HepG2 (cell line): ENCODE measurements around the gene CLUH. TPM values are rescaled to one million over a fixed set of nuclear protein-coding genes. Genes with fewer than 3 reads are reported as not detected.
A peak's percentile ranks its signal among the peaks of the same experiment; 100 is the strongest.

ENCODE experiments used
- ATAC-seq: fragments of 200-7000 bp; cut with Tn5 transposase; 3 replicates; pipeline ENCODE4 v1.9.1; 2020; ENCODE audit warnings: mild to moderate bottlenecking, moderate library complexity
- BruUV-seq: library from RNA; stranded (reverse); fragments of 400-500 nt; replicated peaks from 2 replicates; lab custom pipeline; 2021; lab: Mats Ljungman, UMichigan
- CTCF ChIA-PET: fragments of 300-600 bp; formaldehyde crosslinking; extraction: SDS; loops from one replicate; lab custom pipeline; 2021; ENCODE audit warnings: low total read pairs, inconsistent platforms, low intra/inter-chr PET ratio; lab: Yijun Ruan, JAX
- POLR2A ChIA-PET: fragments of 350-600 bp; sonication (Branson Sonifier 250); formaldehyde crosslinking; loops from one replicate; lab custom pipeline; 2020; ENCODE audit warnings: antibody characterized with exemption, inconsistent platforms; lab: Yijun Ruan, JAX
- DNase-seq: peaks from one replicate; pipeline ENCODE4 v3.0.0-alpha.2; 2015; ENCODE audit warnings: low spot score
- FAIRE-seq: peaks from 3 replicates; lab custom pipeline; 2011; peaks lifted over from hg19 to GRCh38; lab: Jason Lieb, UNC
- H2AFZ ChIP-seq: one replicate; pipeline ENCODE4 v1.6.1; 2011; ENCODE audit warnings: low read length, inconsistent platforms
- H3K27ac ChIP-seq: fragments of 300-600 bp; 3 replicates; pipeline ENCODE4 v1.8.0; 2011; ENCODE audit warnings: mixed run types, mild to moderate bottlenecking, mixed read lengths, low read length, inconsistent platforms; ENCODE audit not compliant: insufficient read depth; ENCODE audit errors: extremely low read length
- H3K27me3 ChIP-seq, 2 experiments: fragments of 200-600 bp in 1 of 2; 2 replicates in 1 of 2; 3 replicates in 1 of 2; pipeline versions ENCODE4 v1.6.0 to v1.8.0; 2011; ENCODE audit warnings: low read length in 2 of 2, mild to moderate bottlenecking in 2 of 2, moderate library complexity in 2 of 2, inconsistent platforms in 1 of 2; ENCODE audit not compliant: insufficient read depth in 2 of 2, control insufficient read depth in 1 of 2
- H3K36me3 ChIP-seq, 2 experiments: fragments of 200-600 bp in 1 of 2; replicated peaks in 1 of 2; 2 replicates in 1 of 2; 3 replicates in 1 of 2; pipeline versions ENCODE4 v1.5.1 to v1.8.0; 2011; ENCODE audit warnings: low read length in 2 of 2, inconsistent platforms in 1 of 2; ENCODE audit not compliant: insufficient read depth in 2 of 2, control insufficient read depth in 1 of 2
- H3K4me1 ChIP-seq: 2 replicates; pipeline ENCODE4 v1.5.1; 2012; ENCODE audit warnings: low read length, inconsistent platforms; ENCODE audit not compliant: insufficient read depth
- H3K4me2 ChIP-seq: 2 replicates; pipeline ENCODE4 v1.6.0; 2011; ENCODE audit warnings: low read depth, low read length, inconsistent platforms
- H3K4me3 ChIP-seq, 3 experiments: fragments of 200-600 bp in 1 of 3; sonication (generic), shearing (Covaris generic) in 1 of 3; replicated peaks in 1 of 3; 2 replicates each; pipeline ENCODE4 v1.5.1; 2011 to 2016; ENCODE audit warnings: low read length in 3 of 3, inconsistent platforms in 2 of 3, low read depth in 2 of 3, mild to moderate bottlenecking in 2 of 3, control low read depth in 1 of 3, mixed read lengths in 1 of 3; ENCODE audit not compliant: insufficient read depth in 1 of 3
- H3K79me2 ChIP-seq: one replicate; pipeline ENCODE4 v1.6.1; 2011; ENCODE audit warnings: low read length, inconsistent platforms; ENCODE audit not compliant: insufficient read depth
- H3K9ac ChIP-seq: 2 replicates; pipeline ENCODE4 v1.6.0; 2011; ENCODE audit warnings: mild to moderate bottlenecking, low read depth, low read length, inconsistent platforms; ENCODE audit not compliant: insufficient read depth
- H3K9me3 ChIP-seq: 2 replicates; pipeline ENCODE4 v1.5.1; 2012; ENCODE audit warnings: mild to moderate bottlenecking, low read length
- H4K20me1 ChIP-seq: 2 replicates; pipeline ENCODE4 v1.6.0; 2011; ENCODE audit warnings: inconsistent platforms, mild to moderate bottlenecking, low read length, moderate library complexity; ENCODE audit not compliant: insufficient read depth
- CHD2 ChIP-seq: IDR thresholded peaks from 2 replicates; pipeline ENCODE4 v1.6.1; 2011; ENCODE audit warnings: low read depth, low read length, improper control_type of control experiment
- CREM ChIP-seq, 2 experiments: sonication (generic) in 1 of 2; formaldehyde crosslinking in 1 of 2; IDR thresholded peaks; 2 replicates each; pipeline versions ENCODE4 v1.4.0 to v1.6.1; 2016 to 2020; ENCODE audit warnings: antibody characterized with exemption in 1 of 2, mild to moderate bottlenecking in 1 of 2, missing genetic modification reagents in 1 of 2
- KDM6A ChIP-seq: IDR thresholded peaks from 2 replicates; pipeline ENCODE4 v1.6.1; 2016; ENCODE audit warnings: low read depth
- MEIS1 ChIP-seq: sonication (generic); formaldehyde crosslinking; IDR thresholded peaks from 2 replicates; pipeline ENCODE4 v1.9.0; 2021; ENCODE audit warnings: mild to moderate bottlenecking, missing genetic modification reagents, moderate library complexity, borderline replicate concordance
- MYPOP ChIP-seq: sonication (generic); formaldehyde crosslinking; IDR thresholded peaks from 2 replicates; pipeline ENCODE4 v1.8.1; 2023; ENCODE audit warnings: mild to moderate bottlenecking, moderate library complexity, missing genetic modification reagents
- PRPF4 ChIP-seq: fragments of 200-400 bp; formaldehyde crosslinking; IDR thresholded peaks from 2 replicates; pipeline ENCODE4 v1.6.1; 2016; ENCODE audit warnings: low read length, low read depth; ENCODE audit not compliant: poor library complexity, severe bottlenecking
- SALL1 ChIP-seq: sonication (generic); formaldehyde crosslinking; IDR thresholded peaks from 2 replicates; pipeline ENCODE4 v1.8.0; 2022; ENCODE audit warnings: mild to moderate bottlenecking, missing genetic modification reagents
- ZNF687 ChIP-seq: sonication (generic); formaldehyde crosslinking; IDR thresholded peaks from 2 replicates; pipeline ENCODE4 v1.5.1; 2020; ENCODE audit warnings: mild to moderate bottlenecking, missing genetic modification reagents, moderate library complexity
- WGBS: methylation state at CpG from one replicate; pipeline ENCODE4 v1.1.6; 2017; ENCODE audit warnings: low lambda C conversion rate; 5-methylcytosine and 5-hydroxymethylcytosine counted together
- in situ Hi-C: cut with HindIII; loops from 2 replicates; pipeline ENCODE4 v1.10.0; 2017; ENCODE audit warnings: low pct_unique_long_range_greater_than_20kb; ENCODE audit not compliant: extremely low pct_ligation_motif_present
- intact Hi-C: fragments of 100-400 bp; cut with micrococcal nuclease; formaldehyde crosslinking; loops from one replicate; pipeline ENCODE4 v1.10.0; 2022; ENCODE audit not compliant: unreplicated experiment
- polyA plus RNA-seq, 8 experiments: library from polyadenylated mRNA; depleted of rRNA in 3 of 8; stranded (reverse) in 7 of 8; unstranded in 1 of 8; fragments of >200 nt; fragmentation: Illumina TruSeq in 4 of 8; extraction: Trizol in 4 of 8; gene quantifications; 2 replicates each; pipeline versions ENCODE4 v1.2.1 to v1.2.3, GENCODE V29; 2011 to 2016; ENCODE audit warnings: low read depth in 4 of 8, missing spikeins in 1 of 8, mixed read lengths in 1 of 8; ENCODE audit not compliant: insufficient read depth in 1 of 8
- total RNA-seq, 5 experiments: library from RNA; depleted of rRNA; stranded (reverse); fragments of >200 nt; fragmentation: Illumina TruSeq; extraction: Trizol; gene quantifications; 2 replicates each; pipeline ENCODE4 v1.2.3, GENCODE V29; 2016; ENCODE audit warnings: low read depth in 1 of 5

CLUH gene
- total and polyA plus RNA-seq, 2 of the 13 experiments (the other 11 are each of a cell fraction or from before 2014, with no cell fraction given): 30.9 to 60.5 TPM

- H3K79me2 ChIP-seq: no peaks in the 10 kb centered on the region
- H3K36me3 ChIP-seq: no peaks in the 10 kb centered on the region
- in situ Hi-C loops (no loop called here), intact Hi-C loops (no loop called here)
- DNase-seq (no peak), FAIRE-seq (no peak), ATAC-seq (no peak)
- no peaks in the 10 kb centered on the region for H3K4me1 ChIP-seq
- H3K27ac ChIP-seq: no peak overlapping the region
- H3K9ac ChIP-seq: no peak overlapping the region
- H3K9me3 ChIP-seq: no peaks in the 10 kb centered on the region
- peak overlapping the region in 2 of 3 experiments; percentile 9 to 28; a peak in 3 of 6 replicates for H3K4me3 ChIP-seq
- H2AFZ ChIP-seq: no peak overlapping the region
- 53% methylated on average over 50 of the region's 98 CpGs for WGBS
- H3K27me3 ChIP-seq: peaks cover 7 to 23% of the 10 kb centered on the region in 2 experiments; a peak in 4 of 5 replicates
- BruUV-seq: no TSS peak
- TF ChIP-seq SALL1 (CRISPR knock-in tag) (no peak), CHD2 (0 out of 2 replicates have a peak, but pooled peaks have one; percentile 29)
- ChIA-PET CTCF (no interaction called here), POLR2A (interaction anchor here (1.1 kb wide), 1 partner anchor 14 kb away, joined by 7 read pairs; no protein-coding TSS in a partner anchor)
- H4K20me1 ChIP-seq: no peaks in the 10 kb centered on the region
- peak overlapping the region; percentile 27; the same call in 1 of the 2 replicates for H3K4me2 ChIP-seq
These were observed 12.6 kb upstream of the CLUH start for GRCh38 chr17:2723997-2724783.

GRCh38 chr17:2723505-2723996 is 12.0 kb upstream of the CLUH start:
- H3K9me3 ChIP-seq: no peaks in the 10 kb centered on the region
- intact Hi-C loops: no loop called here
- no peak overlapping the region for H3K4me3 ChIP-seq
- POLR2A ChIA-PET: no interaction called here
- 60% methylated on average over 10 of the region's 18 CpGs for WGBS
- no peak for FAIRE-seq
- ATAC-seq: peak; percentile 20; the same call in 1 of the 3 replicates
- H3K36me3 ChIP-seq: no peaks in the 10 kb centered on the region
- no peaks in the 10 kb centered on the region for H4K20me1 ChIP-seq
- BruUV-seq: no TSS peak
- no peak for DNase-seq
- no peak overlapping the region for H2AFZ ChIP-seq
- no peak overlapping the region for H3K27ac ChIP-seq
- CTCF ChIA-PET: no interaction called here
- peaks cover 4% of the 10 kb centered on the region for H3K4me1 ChIP-seq
- H3K9ac ChIP-seq: no peak overlapping the region
- H3K27me3 ChIP-seq: peaks cover 7 to 21% of the 10 kb centered on the region in 2 experiments; a peak in 4 of 5 replicates
- in situ Hi-C loops: no loop called here
- H3K79me2 ChIP-seq: no peaks in the 10 kb centered on the region
- no peak overlapping the region; the same call in 1 of the 2 replicates for H3K4me2 ChIP-seq
- TF ChIP-seq MYPOP (CRISPR knock-in tag): peak; percentile 59; the same call in 1 of the 2 replicates
- TF ChIP-seq ZNF687 (CRISPR knock-in tag): no peak
- TF ChIP-seq CREM (IDR thresholded peaks at IDR 0.05): no peak
- no peak for TF ChIP-seq CREM (CRISPR knock-in tag; IDR thresholded peaks at IDR 0.05)
- no peak for TF ChIP-seq PRPF4
- TF ChIP-seq KDM6A (CRISPR knock-in tag): no peak
- TF ChIP-seq MEIS1: no peak
